Nephron progenitor cell (in vitro differentiated cells): ENCODE measurements around the gene ZNF76.

ENCODE experiments used
- DNase-seq: peaks from one replicate; pipeline ENCODE4 v3.0.0; 2021
- H3K27ac Mint-ChIP-seq: 2 replicates; pipeline ENCODE4 v1.8.0; 2021; ENCODE audit warnings: mild to moderate bottlenecking, moderate library complexity, mixed read lengths
- H3K27me3 Mint-ChIP-seq: 2 replicates; pipeline ENCODE4 v1.8.0; 2021; ENCODE audit warnings: mild to moderate bottlenecking, low read depth, mixed read lengths; ENCODE audit not compliant: poor library complexity
- H3K36me3 Mint-ChIP-seq: 2 replicates; pipeline ENCODE4 v1.8.0; 2021; ENCODE audit warnings: low read depth, mixed read lengths
- H3K4me1 Mint-ChIP-seq: 2 replicates; pipeline ENCODE4 v1.8.0; 2021; ENCODE audit warnings: mixed read lengths
- H3K4me3 Mint-ChIP-seq: 2 replicates; pipeline ENCODE4 v1.8.0; 2021; ENCODE audit warnings: mild to moderate bottlenecking, moderate library complexity, mixed read lengths
- H3K9me3 Mint-ChIP-seq: 2 replicates; pipeline ENCODE4 v1.8.0; 2021; ENCODE audit warnings: mild to moderate bottlenecking, moderate library complexity, mixed read lengths
- CTCF ChIP-seq: fragments of 200-600 bp; sonication (generic); IDR thresholded peaks from 2 replicates; pipeline ENCODE4 v1.5.0; 2021; ENCODE audit warnings: antibody characterized with exemption

The ZNF76 gene

GRCh38 chr6:35230950-35231349, 28.6 kb upstream of the ZNF76 start:
- DNase-seq: no peak
- H3K27me3 Mint-ChIP-seq: no peaks in the 10 kb centered on the region
- no peak overlapping the region for H3K4me3 Mint-ChIP-seq
- peaks cover 5% of the 10 kb centered on the region for H3K9me3 Mint-ChIP-seq
- no peak overlapping the region for H3K27ac Mint-ChIP-seq
- H3K36me3 Mint-ChIP-seq: peaks cover 69% of the 10 kb centered on the region
- no peak for TF ChIP-seq CTCF
- H3K4me1 Mint-ChIP-seq: no peaks in the 10 kb centered on the region

- no peaks in the 10 kb centered on the region for H3K4me1 Mint-ChIP-seq
- H3K36me3 Mint-ChIP-seq: peaks cover 75% of the 10 kb centered on the region
- no peak for TF ChIP-seq CTCF
- H3K4me3 Mint-ChIP-seq: no peak overlapping the region
- H3K27me3 Mint-ChIP-seq: no peaks in the 10 kb centered on the region
- H3K9me3 Mint-ChIP-seq: peaks cover 5% of the 10 kb centered on the region
- DNase-seq: no peak
- peak overlapping the region; percentile 40 for H3K27ac Mint-ChIP-seq
Measured at GRCh38 chr6:35231563-35231962, 28.0 kb upstream of the ZNF76 start.

- peaks cover 28% of the 10 kb centered on the region for H3K4me1 Mint-ChIP-seq
- H3K9me3 Mint-ChIP-seq: peaks cover 5% of the 10 kb centered on the region
- no peak for TF ChIP-seq CTCF
- peak overlapping the region; percentile 24 for H3K27ac Mint-ChIP-seq
- H3K4me3 Mint-ChIP-seq: no peak overlapping the region
- DNase-seq: no peak
- peaks cover 74% of the 10 kb centered on the region for H3K36me3 Mint-ChIP-seq
- no peaks in the 10 kb centered on the region for H3K27me3 Mint-ChIP-seq
Measured at GRCh38 chr6:35234901-35235300, 24.6 kb upstream of the ZNF76 start.

- no peak overlapping the region for H3K27ac Mint-ChIP-seq
- peaks cover 5% of the 10 kb centered on the region for H3K9me3 Mint-ChIP-seq
- H3K27me3 Mint-ChIP-seq: peaks cover 4% of the 10 kb centered on the region
- H3K36me3 Mint-ChIP-seq: peaks cover 71% of the 10 kb centered on the region
- no peak for DNase-seq
- H3K4me3 Mint-ChIP-seq: no peak overlapping the region
- peaks cover 34% of the 10 kb centered on the region for H3K4me1 Mint-ChIP-seq
- no peak for TF ChIP-seq CTCF
Measured at GRCh38 chr6:35236223-35236622, 23.3 kb upstream of the ZNF76 start.

GRCh38 chr6:35237476-35237875, 22.1 kb upstream of the ZNF76 start:
- peaks cover 44% of the 10 kb centered on the region for H3K4me1 Mint-ChIP-seq
- peaks cover 5% of the 10 kb centered on the region for H3K9me3 Mint-ChIP-seq
- DNase-seq: no peak
- H3K4me3 Mint-ChIP-seq: no peak overlapping the region
- no peak overlapping the region for H3K27ac Mint-ChIP-seq
- H3K36me3 Mint-ChIP-seq: peaks cover 59% of the 10 kb centered on the region
- TF ChIP-seq CTCF: no peak
- peaks cover 4% of the 10 kb centered on the region for H3K27me3 Mint-ChIP-seq

- DNase-seq: no peak
- no peak for TF ChIP-seq CTCF
- H3K27ac Mint-ChIP-seq: no peak overlapping the region
Measured at GRCh38 chr6:35238843-35239289, 20.7 kb upstream of the ZNF76 start.

More at GRCh38 chr6:35238843-35239289, 20.7 kb upstream of the ZNF76 start:
- Mint-ChIP-seq H3K4me1 (peaks cover 44% of the 10 kb centered on the region), H3K27me3 (peaks cover 4% of the 10 kb centered on the region), H3K4me3 (no peak overlapping the region), H3K9me3 (peaks cover 5% of the 10 kb centered on the region), H3K36me3 (peaks cover 46% of the 10 kb centered on the region)
